ENCODE results near the gene CASP7.

Gene CASP7

GRCh38 chr10:113666682-113667252 lies 12.9 kb upstream of the CASP7 start:
- DNase-seq (ENCODE audit: low spot score), result peak; percentile 32

DNA sequence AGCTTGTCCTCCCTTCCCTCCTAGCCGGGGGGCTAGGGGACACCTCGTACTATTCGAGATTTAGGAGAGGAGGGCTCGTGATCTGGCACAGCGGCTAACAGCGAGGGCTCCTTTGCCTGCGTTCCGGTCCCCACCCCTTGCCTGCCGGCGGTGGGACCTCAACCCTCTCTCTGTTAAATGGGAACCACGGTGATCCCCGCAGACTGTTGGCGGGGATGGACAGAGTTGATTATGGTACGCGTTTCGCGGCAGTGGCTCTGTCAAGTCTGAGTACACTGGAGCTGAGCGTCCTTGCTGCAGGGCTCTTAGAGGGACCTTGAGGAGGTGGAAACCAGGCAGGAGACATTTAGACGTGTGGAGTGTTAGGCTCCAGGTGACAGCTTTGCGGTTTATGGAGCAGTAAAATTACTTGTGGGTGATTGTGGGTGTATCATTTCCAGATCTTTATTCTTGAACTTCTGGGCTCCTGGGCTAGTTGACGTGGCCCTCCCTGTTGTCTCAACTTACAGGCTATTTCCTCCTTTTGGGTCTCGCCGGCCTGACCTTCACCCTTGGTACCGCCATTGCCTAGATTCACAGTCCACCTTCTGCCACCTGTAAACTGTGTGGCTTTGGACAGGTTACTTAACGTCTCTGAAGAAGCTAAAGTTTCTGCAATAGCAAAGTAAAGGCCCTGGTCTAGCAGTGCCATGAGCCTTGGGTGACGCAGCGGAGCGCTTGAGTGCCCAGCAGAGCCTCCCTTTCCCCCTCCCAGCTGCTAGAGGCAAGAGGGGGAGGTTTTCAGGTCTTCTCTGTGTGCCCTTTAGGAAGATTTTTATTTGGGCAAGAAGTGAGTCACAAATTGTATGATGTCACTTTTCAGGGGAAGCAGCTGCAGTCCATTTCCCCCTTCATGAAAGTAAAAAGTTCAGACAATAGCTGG lies 739 bp downstream of the CASP7 start:
- peak; percentile 70 for DNase-seq (ENCODE audit: low spot score)

- DNase-seq (ENCODE audit: low spot score), result no peak
Observed at GRCh38 chr10:113681533-113682470, 2.1 kb downstream of the CASP7 start.

GRCh38 chr10:113683300-113683699 lies 3.6 kb downstream of the CASP7 start:
- DNase-seq (ENCODE audit: low spot score), result no peak

- DNase-seq (ENCODE audit: low spot score), result no peak
Observed at GRCh38 chr10:113686028-113686427, 6.3 kb downstream of the CASP7 start.

DNA sequence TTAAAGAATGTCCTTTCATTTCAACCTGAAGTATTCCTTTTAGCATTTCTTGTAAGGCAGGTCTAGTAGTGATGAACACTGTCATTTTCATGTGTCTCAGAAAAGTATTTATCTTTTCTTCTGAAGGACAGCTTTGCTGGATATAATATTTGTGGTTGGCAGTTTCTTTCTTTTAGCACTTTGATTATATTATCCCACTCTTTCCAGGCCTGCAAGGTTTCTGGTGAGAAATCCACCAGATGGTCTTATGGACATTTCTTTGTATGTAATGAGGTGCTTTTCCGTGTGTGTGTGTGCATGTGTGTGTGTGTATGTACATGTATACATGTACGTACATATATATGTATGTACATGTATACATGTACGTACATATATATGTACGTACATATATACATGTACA lies 7.3 kb downstream of the CASP7 start:
- DNase-seq (ENCODE audit: low spot score), result no peak

DNA sequence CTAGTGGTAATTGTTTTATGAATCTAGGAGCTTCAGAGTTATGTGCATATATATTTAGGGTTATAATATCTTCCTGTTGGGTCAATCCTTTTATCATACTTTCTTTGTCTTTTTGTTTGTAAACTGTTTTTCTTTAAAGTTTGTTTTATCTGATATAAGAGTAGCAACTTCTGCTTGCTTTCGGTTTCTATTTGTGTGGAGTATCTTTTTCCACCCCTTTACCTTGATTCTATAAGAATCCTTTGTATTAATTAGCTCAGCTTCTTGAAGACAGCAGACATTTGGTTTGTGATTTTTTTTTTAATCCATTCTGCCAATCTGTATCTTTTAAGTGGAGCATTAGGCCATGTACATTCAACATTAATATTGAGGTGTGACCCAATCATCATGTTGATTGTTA lies 9.3 kb downstream of the CASP7 start:
- DNase-seq (ENCODE audit: low spot score), result no peak

GRCh38 chr10:113689574-113689973 lies 9.9 kb downstream of the CASP7 start:
- DNase-seq (ENCODE audit: low spot score), result no peak

- no peak for DNase-seq (ENCODE audit: low spot score)
Observed at GRCh38 chr10:113690749-113691148, 11.0 kb downstream of the CASP7 start.

- DNase-seq (ENCODE audit: low spot score), result no peak
Observed at GRCh38 chr10:113691381-113691780, 11.7 kb downstream of the CASP7 start.

DNA sequence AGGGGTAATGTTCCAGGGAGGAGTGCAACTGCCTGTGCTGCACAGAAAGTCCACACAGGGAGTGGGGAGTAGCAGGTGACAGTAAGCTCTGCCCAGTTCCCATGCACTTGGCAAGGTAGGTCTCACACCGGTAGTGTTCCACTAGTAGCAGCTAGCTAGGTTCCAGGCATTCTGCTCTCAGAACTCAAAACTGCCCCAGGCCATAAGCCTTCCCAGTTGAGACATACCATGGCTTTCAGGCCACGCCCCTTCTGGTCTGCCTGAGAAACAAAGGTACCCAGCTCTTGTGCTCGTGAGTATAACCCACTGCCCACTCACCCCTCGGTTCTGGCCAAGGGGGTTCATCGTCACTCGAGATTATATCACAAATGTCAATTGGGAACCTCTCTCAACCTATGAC lies 12.6 kb downstream of the CASP7 start:
- DNase-seq (ENCODE audit: low spot score), result no peak

- DNase-seq (ENCODE audit: low spot score), result no peak
Observed at GRCh38 chr10:113693348-113693747, 13.6 kb downstream of the CASP7 start.

DNA sequence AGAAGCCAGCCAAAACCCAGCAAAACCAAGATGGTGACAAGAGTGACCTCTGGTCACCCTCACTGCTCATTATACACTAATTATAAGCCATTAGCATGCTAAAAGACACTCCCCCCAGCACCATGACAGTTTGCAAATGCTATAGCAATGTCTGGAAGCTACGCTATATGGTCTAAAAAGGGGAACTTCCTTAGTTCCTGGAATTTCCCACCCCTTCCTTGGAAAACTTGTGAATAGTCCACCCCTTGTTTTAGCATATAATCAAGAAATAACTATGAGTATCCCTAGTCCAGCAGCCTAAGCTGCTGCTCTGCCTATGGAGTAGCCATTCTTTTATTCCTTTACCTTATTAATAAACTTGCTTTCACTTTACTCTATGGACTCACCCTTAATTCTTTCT lies 16.0 kb downstream of the CASP7 start:
- DNase-seq (ENCODE audit: low spot score), result no peak

DNA sequence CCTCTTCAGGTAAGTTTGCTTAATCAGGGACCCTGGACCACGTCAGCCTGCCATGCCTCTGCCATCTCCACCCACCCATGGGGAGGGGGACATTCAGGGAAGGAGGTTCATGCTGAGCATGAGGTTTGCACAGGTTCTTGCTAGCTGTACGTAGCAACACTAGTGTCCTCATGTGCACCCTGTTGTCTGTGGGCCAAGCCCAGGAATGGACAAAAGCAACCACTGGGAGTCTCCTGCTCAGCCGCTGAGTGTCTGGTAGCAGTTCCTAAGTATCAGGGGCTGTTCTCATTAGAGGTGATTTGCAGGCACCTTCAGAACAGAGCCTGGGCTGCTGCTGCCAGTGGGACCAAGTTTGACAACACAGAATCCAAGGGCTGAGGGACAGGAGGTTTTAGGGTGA lies 17.9 kb downstream of the CASP7 start:
- no peak for DNase-seq (ENCODE audit: low spot score)

- peak; percentile 33 for DNase-seq (ENCODE audit: low spot score)
Observed at GRCh38 chr10:113704637-113705343, 25.1 kb downstream of the CASP7 start.

DNA sequence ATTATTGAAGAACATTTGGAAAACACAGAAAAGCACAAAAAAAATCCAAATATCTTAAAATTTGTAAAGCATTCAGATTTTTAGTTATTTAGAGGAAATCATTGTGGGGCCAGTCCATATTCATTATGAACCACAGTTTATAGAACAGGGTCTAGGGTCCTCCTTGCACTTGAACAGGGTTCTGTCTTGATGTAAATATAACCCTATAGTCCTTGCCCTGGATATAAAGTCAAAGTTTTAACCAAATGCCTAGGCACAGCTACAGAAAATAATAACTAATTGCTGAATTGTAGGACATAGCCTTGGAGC lies 25.6 kb downstream of the CASP7 start:
- no peak for DNase-seq (ENCODE audit: low spot score)

- DNase-seq (ENCODE audit: low spot score), result no peak
Observed at GRCh38 chr10:113706623-113707022, 26.9 kb downstream of the CASP7 start.

GRCh38 chr10:113708640-113709039 lies 28.9 kb downstream of the CASP7 start:
- DNase-seq (ENCODE audit: low spot score), result no peak

DNA sequence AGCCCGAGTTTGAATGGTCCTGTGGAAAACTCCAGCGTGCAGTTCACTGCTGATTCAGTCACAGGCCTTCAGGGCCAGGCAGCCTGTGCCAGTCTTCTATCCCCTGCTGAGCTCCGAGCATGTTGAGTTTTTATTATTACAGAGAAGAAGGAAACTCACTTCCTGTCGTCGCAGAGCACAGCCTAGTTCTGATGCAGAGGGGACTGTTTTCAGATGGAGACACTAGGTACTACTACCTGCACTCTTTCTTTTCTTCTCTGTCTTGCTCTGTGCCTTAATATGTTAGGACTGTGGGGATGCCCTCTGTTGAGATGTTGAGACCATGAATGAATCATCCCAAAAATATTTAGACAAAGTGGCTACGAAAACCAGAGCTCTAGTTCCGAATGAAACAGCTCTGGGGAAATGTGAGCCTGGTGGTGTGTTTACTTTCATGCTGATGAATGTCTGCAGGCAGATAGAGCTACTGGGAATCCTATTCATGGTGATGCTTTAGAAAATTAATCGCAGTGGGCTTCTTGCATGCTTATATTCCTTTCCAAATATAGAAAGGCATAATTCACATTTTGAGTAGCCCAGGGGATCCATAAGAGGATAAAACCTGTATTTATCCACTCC lies 29.6 kb downstream of the CASP7 start:
- DNase-seq (ENCODE audit: low spot score), result peak; percentile 27

- no peak for DNase-seq (ENCODE audit: low spot score)
Observed at GRCh38 chr10:113711142-113711541, 31.4 kb downstream of the CASP7 start.

DNA sequence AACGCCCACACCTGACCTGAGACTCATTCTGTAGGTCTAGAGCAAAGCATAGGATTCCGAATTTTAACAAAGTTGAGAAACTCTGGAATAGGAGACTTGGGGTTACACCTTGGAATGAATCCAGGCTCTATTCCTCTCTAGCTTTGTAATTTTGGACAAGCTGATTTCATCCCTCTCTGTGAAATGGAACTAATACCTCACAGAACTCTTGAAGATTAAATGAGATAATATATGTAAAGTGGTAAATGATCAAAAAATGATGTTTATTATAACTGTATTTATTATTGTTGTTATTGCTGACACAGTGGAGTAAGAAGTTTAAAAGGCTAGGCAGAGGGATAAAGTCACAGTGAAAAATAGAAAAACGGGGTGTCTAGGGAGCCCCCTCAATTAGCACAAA lies 32.3 kb downstream of the CASP7 start:
- DNase-seq (ENCODE audit: low spot score), result no peak

All from kidney capillary endothelial cell (primary cell).